Type B pancreatic cell (in vitro differentiated cells): ENCODE data around the gene SLC4A7. TPM values are rescaled to one million over a fixed set of nuclear protein-coding genes. Genes with fewer than 3 reads are reported as not detected.

Experiments used
- DNase-seq: peaks from one replicate; pipeline ENCODE4 v3.0.0; 2021; ENCODE audit warnings: mixed read lengths; ENCODE audit not compliant: unreplicated experiment; ENCODE audit errors: extremely low spot score
- H3K27ac Mint-ChIP-seq: 2 replicates; pipeline ENCODE4 v1.8.0; 2021; ENCODE audit warnings: mild to moderate bottlenecking, mixed read lengths
- H3K27me3 Mint-ChIP-seq: 2 replicates; pipeline ENCODE4 v1.8.0; 2021; ENCODE audit warnings: mixed read lengths
- H3K36me3 Mint-ChIP-seq: 2 replicates; pipeline ENCODE4 v1.8.0; 2021; ENCODE audit warnings: mixed read lengths
- H3K4me1 Mint-ChIP-seq: one replicate; pipeline ENCODE4 v1.8.0; 2021; ENCODE audit warnings: mixed read lengths; ENCODE audit not compliant: unreplicated experiment
- H3K4me3 Mint-ChIP-seq: 2 replicates; pipeline ENCODE4 v1.8.0; 2021; ENCODE audit warnings: mild to moderate bottlenecking, mixed read lengths
- H3K9me3 Mint-ChIP-seq: 2 replicates; pipeline ENCODE4 v1.8.0; 2021; ENCODE audit warnings: mixed read lengths
- CTCF ChIP-seq: fragments of 200-600 bp; sonication (generic); conservative IDR thresholded peaks from 2 replicates; pipeline ENCODE4 v1.5.0; 2021; ENCODE audit warnings: antibody characterized with exemption, mild to moderate bottlenecking
- total RNA-seq: library from RNA; stranded (reverse); gene quantifications from 2 replicates; pipeline ENCODE4 v1.2.1, GENCODE V29; 2021; ENCODE audit warnings: low replicate concordance

The SLC4A7 gene
- total RNA-seq, 1 donor from 2014 or later = 51.8 TPM

GRCh38 chr3:27378331-27378730 is 105.9 kb downstream of the SLC4A7 start:
- no peak for TF ChIP-seq CTCF
- H3K4me3 Mint-ChIP-seq = no peak overlapping the region
- peaks cover 8% of the 10 kb centered on the region for H3K36me3 Mint-ChIP-seq
- DNase-seq = no peak
- no peaks in the 10 kb centered on the region for H3K27me3 Mint-ChIP-seq
- H3K4me1 Mint-ChIP-seq = no peaks in the 10 kb centered on the region
- no peaks in the 10 kb centered on the region for H3K9me3 Mint-ChIP-seq
- H3K27ac Mint-ChIP-seq = no peak overlapping the region

- no peaks in the 10 kb centered on the region for H3K27me3 Mint-ChIP-seq
- no peak overlapping the region for H3K4me3 Mint-ChIP-seq
- no peaks in the 10 kb centered on the region for H3K9me3 Mint-ChIP-seq
- H3K36me3 Mint-ChIP-seq = peaks cover 5% of the 10 kb centered on the region
- DNase-seq = no peak
- H3K27ac Mint-ChIP-seq = no peak overlapping the region
- no peaks in the 10 kb centered on the region for H3K4me1 Mint-ChIP-seq
- no peak for TF ChIP-seq CTCF
Observed at GRCh38 chr3:27376109-27376772, 107.9 kb downstream of the SLC4A7 start.

- Mint-ChIP-seq H3K4me1 (peaks cover 6% of the 10 kb centered on the region), H3K27me3 (peaks cover 4% of the 10 kb centered on the region), H3K27ac (peak within 1 kb of the TSS; percentile 67), H3K36me3 (no peaks in the 10 kb centered on the region), H3K4me3 (peak within 1 kb of the TSS; percentile 98), H3K9me3 (no peaks in the 10 kb centered on the region)
- TF ChIP-seq CTCF = no peak
- DNase-seq = peak; percentile 95
Observed at GRCh38 chr3:27368831-27369607, 115.2 kb downstream of the SLC4A7 start, which contains the start of gene NEK10. NEK10 (minus strand) TSS chr3:27369383; CDS start chr3:27352882, 16,501 bp downstream.

- Mint-ChIP-seq H3K27me3 (peaks cover 4% of the 10 kb centered on the region), H3K36me3 (no peaks in the 10 kb centered on the region), H3K27ac (no peak overlapping the region), H3K4me1 (peaks cover 7% of the 10 kb centered on the region), H3K9me3 (no peaks in the 10 kb centered on the region), H3K4me3 (no peak overlapping the region)
- no peak for DNase-seq
- no peak for TF ChIP-seq CTCF
Observed at GRCh38 chr3:27366062-27366591, 118.1 kb downstream of the SLC4A7 start.

GRCh38 chr3:27360113-27361078 is 123.8 kb downstream of the SLC4A7 start:
- Mint-ChIP-seq H3K9me3 (peaks cover 4% of the 10 kb centered on the region), H3K36me3 (no peaks in the 10 kb centered on the region), H3K27ac (peak overlapping the region; percentile 12), H3K4me1 (peaks cover 13% of the 10 kb centered on the region), H3K4me3 (no peak overlapping the region), H3K27me3 (peaks cover 2% of the 10 kb centered on the region)
- TF ChIP-seq CTCF = no peak
- DNase-seq = no peak
